ENCODE data around the gene IL18BP. TPM values are rescaled to one million over a fixed set of nuclear protein-coding genes. Genes with fewer than 3 reads are reported as not detected.

IL18BP gene
- total RNA-seq, 1 donor from 2014 or later = 10.7 TPM

GRCh38 chr11:71988050-71988449, 10.7 kb upstream of the IL18BP start:
- Mint-ChIP-seq H3K9me3 (no peaks in the 10 kb centered on the region), H3K4me3 (no peak overlapping the region), H3K27ac (ENCODE audit: unreplicated experiment) (no peak overlapping the region), H3K27me3 (ENCODE audit: low read depth) (no peaks in the 10 kb centered on the region), H3K36me3 (ENCODE audit: low read depth) (peaks cover 9% of the 10 kb centered on the region), H3K4me1 (no peaks in the 10 kb centered on the region)
- no peak for TF ChIP-seq CTCF (conservative IDR thresholded peaks at IDR 0.05)
- DNase-seq (ENCODE audit: low read depth, low spot score) = no peak

- H3K4me3 Mint-ChIP-seq = no peak overlapping the region
- no peaks in the 10 kb centered on the region for H3K27me3 Mint-ChIP-seq (ENCODE audit: low read depth)
- no peak overlapping the region for H3K27ac Mint-ChIP-seq (ENCODE audit: unreplicated experiment)
- H3K9me3 Mint-ChIP-seq = no peaks in the 10 kb centered on the region
- no peak for DNase-seq (ENCODE audit: low read depth, low spot score)
- TF ChIP-seq CTCF (conservative IDR thresholded peaks at IDR 0.05) = no peak
- no peaks in the 10 kb centered on the region for H3K4me1 Mint-ChIP-seq
- peaks cover 13% of the 10 kb centered on the region for H3K36me3 Mint-ChIP-seq (ENCODE audit: low read depth)
Observed at GRCh38 chr11:71990701-71991100, 8.0 kb upstream of the IL18BP start.

- peaks cover 13% of the 10 kb centered on the region for H3K36me3 Mint-ChIP-seq (ENCODE audit: low read depth)
- H3K27ac Mint-ChIP-seq (ENCODE audit: unreplicated experiment) = no peak overlapping the region
- H3K4me1 Mint-ChIP-seq = no peaks in the 10 kb centered on the region
- H3K4me3 Mint-ChIP-seq = no peak overlapping the region
- DNase-seq (ENCODE audit: low read depth, low spot score) = no peak
- TF ChIP-seq CTCF (conservative IDR thresholded peaks at IDR 0.05) = no peak
- no peaks in the 10 kb centered on the region for H3K27me3 Mint-ChIP-seq (ENCODE audit: low read depth)
- no peaks in the 10 kb centered on the region for H3K9me3 Mint-ChIP-seq
Observed at GRCh38 chr11:71991494-71991893, 7.2 kb upstream of the IL18BP start.

- Mint-ChIP-seq H3K36me3 (ENCODE audit: low read depth) (peaks cover 13% of the 10 kb centered on the region), H3K4me1 (no peaks in the 10 kb centered on the region), H3K4me3 (no peak overlapping the region), H3K27me3 (ENCODE audit: low read depth) (no peaks in the 10 kb centered on the region), H3K9me3 (no peaks in the 10 kb centered on the region), H3K27ac (ENCODE audit: unreplicated experiment) (no peak overlapping the region)
- no peak for TF ChIP-seq CTCF (conservative IDR thresholded peaks at IDR 0.05)
- DNase-seq (ENCODE audit: low read depth, low spot score) = no peak
Observed at GRCh38 chr11:71992136-71992730, 6.5 kb upstream of the IL18BP start.

- Mint-ChIP-seq H3K27ac (ENCODE audit: unreplicated experiment) (peak overlapping the region; percentile 59), H3K4me1 (no peaks in the 10 kb centered on the region), H3K4me3 (no peak overlapping the region), H3K27me3 (ENCODE audit: low read depth) (peaks cover 6% of the 10 kb centered on the region), H3K9me3 (no peaks in the 10 kb centered on the region), H3K36me3 (ENCODE audit: low read depth) (peaks cover 18% of the 10 kb centered on the region)
- no peak for TF ChIP-seq CTCF (conservative IDR thresholded peaks at IDR 0.05)
- no peak for DNase-seq (ENCODE audit: low read depth, low spot score)
Observed at GRCh38 chr11:71994786-71995185, 3.9 kb upstream of the IL18BP start.
